ENCODE measurements around the gene THRA. TPM values are rescaled to one million over a fixed set of nuclear protein-coding genes. Genes with fewer than 3 reads are reported as not detected.

THRA gene
- total RNA-seq, 1 donor from 2014 or later, result 80.0 TPM

DNA sequence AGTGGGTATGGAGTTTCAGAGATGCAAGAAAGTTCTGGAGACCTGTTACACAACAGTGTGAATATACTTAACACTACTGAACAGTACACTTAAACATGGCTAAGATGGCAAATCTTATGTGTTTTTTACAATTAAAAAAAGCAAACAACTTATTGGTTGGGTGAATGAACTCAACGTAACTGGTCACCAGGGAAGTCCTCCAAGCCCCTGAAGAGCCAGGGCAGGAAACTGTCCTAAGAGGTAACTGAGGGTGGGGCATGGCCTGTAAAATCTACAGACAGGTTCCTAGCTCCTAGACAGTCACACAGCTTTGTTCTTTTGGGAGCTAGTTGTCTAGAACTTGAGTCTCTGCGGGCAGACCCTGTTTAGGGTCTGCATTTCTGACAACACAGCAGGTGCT, 37.2 kb upstream of the THRA start:
- intact Hi-C loops (cut with DNase I), result no loop called here
- no peak for ATAC-seq (ENCODE audit: poor library complexity)

DNA sequence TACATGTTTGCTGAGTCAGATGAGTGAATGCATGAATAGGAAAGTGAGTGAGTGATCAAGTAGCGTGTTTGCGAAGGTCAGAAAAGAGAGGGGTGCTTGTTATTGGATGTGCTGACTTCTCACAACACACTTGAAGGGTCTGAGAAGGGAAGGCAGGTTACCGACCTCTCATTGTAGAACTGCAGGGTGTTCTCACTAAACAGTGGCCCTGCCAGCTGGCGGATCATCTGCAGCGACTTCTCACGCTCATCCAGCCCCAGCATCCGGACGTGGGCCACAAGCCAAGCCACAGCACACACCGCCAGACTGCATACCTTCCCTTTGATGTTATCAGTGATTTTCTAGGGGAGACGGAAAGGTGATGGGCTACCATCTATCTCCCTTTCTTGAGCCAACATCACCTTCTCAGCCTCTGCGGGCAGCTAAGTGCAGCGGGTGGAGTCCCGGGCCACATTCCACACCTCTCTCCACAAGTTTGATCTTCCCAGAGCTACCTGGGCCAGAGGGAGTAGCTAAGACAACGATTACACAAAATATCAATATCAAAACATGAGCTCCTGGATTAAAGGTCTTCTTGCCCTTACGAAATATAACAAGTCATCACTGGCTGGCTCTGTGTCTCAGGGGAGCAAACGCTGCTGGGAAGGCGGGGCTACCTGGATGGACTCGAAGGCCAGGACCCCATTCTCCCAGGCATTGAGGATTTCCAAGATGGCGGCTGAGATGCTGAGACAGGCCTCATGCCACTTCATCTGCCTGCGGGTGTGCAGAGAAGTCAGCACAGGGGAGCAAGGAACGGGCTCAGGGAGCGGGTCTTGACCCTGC, 36.6 kb upstream of the THRA start:
- DNase-seq, result no peak
- intact Hi-C loops (cut with DNase I), result no loop called here
- no peak for ATAC-seq (ENCODE audit: poor library complexity)

More for the DNA sequence above, 37.2 kb upstream of the THRA start:
- DNase-seq, result no peak

DNA sequence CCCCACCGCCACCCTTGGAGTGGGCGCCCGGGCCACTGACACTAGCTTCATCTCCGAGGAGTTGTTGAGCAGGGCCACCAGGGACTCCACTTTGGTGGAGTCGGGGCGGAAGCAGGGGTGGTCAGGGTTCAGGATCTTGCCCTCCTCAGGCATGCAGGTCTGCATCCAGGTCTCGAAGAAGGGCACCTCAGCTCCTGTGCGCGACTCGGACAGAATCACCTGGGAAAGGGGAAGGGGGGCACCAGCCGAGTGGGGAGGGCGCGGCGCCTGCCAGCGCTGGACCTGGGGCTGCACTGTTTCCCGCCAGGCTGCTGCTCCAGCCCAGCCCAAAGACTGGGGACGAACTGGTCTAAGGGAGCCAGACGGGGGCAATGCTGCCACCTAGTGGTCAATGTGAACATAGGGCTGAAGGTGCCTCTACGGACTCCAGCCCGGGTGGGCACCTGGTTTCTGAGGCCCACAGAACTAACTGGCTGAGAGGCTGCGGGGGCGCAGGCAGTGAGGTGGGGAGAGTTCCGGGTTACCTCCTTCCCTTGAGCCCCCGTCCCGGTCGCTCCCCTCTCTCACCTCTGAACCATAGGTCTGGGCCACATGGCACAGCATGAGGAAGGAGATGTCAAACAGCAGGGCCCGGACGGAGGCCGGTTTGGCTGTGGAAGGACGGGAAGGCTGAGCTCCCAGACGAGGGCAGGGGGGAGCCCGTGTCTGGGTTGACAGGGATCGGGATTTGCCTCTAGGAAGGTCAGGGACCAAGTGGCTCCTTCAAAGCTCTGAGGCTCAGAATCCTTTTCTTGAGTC, 35.8 kb upstream of the THRA start:
- intact Hi-C loops (cut with DNase I), result no loop called here
- DNase-seq (peak; percentile 83), ATAC-seq (ENCODE audit: poor library complexity) (peak; percentile 95)

DNA sequence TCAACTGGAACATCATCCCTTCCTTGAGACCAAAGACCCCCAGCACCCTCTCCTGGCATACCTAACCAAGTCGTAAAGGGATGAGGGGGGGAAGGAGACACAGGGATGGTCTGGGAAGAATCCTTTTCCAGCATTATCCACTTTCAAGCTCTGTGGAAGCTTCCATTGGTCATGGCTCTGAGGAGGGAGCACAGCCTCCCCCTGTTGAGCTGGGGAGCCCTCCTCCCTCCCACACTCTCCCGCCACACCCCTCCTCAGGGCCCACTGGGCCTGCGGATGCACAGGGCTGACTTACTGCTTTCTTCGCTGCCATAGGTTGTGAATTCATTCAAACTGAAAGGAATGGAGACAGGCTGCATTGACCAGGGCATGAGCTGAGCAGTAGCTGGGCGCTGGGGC, 35.2 kb upstream of the THRA start:
- intact Hi-C loops (cut with DNase I), result no loop called here
- ATAC-seq (ENCODE audit: poor library complexity) (no peak), DNase-seq (no peak)

DNA sequence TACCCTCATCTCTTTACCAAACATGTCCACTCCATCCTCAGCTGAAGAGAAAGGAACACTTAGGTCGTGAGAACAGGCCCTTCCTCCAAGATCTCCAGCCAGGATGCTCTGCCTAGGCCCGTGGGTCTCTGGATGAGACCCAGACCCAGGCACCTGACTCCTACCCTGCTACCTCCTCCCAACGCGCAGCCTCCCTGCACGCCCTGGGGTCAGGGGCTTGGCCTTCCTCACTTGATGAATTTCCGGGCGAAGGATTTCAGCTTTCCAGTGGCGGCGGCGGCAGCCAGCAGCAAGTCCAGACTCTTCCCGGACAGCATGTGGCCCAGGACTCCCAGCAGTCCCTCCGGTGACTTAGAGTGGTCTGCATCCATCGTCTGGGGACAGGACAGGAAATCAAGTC, 34.2 kb upstream of the THRA start:
- DNase-seq, result no peak
- no peak for ATAC-seq (ENCODE audit: poor library complexity)
- intact Hi-C loops (cut with DNase I), result no loop called here

DNA sequence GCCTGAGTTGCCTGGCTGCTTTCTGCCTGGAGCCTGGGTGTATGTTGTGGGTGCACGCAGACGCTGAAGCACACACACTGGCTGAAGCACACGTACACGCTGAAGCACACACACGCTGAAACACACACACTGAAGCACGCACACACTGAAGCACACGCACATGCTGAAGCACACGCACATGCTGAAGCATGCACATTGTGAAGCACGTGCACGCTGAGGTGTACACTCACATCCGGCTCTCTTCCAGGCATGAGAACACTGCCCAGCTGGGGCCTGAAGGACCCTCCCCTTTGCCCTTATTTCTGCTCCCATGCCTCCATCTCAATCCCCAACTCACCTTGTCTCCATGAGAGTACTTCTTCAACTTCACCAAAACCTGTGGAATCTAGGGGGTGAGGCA, 31.1 kb upstream of the THRA start:
- ATAC-seq (ENCODE audit: poor library complexity) (no peak), DNase-seq (no peak)
- intact Hi-C loops (cut with DNase I), result no loop called here

DNA sequence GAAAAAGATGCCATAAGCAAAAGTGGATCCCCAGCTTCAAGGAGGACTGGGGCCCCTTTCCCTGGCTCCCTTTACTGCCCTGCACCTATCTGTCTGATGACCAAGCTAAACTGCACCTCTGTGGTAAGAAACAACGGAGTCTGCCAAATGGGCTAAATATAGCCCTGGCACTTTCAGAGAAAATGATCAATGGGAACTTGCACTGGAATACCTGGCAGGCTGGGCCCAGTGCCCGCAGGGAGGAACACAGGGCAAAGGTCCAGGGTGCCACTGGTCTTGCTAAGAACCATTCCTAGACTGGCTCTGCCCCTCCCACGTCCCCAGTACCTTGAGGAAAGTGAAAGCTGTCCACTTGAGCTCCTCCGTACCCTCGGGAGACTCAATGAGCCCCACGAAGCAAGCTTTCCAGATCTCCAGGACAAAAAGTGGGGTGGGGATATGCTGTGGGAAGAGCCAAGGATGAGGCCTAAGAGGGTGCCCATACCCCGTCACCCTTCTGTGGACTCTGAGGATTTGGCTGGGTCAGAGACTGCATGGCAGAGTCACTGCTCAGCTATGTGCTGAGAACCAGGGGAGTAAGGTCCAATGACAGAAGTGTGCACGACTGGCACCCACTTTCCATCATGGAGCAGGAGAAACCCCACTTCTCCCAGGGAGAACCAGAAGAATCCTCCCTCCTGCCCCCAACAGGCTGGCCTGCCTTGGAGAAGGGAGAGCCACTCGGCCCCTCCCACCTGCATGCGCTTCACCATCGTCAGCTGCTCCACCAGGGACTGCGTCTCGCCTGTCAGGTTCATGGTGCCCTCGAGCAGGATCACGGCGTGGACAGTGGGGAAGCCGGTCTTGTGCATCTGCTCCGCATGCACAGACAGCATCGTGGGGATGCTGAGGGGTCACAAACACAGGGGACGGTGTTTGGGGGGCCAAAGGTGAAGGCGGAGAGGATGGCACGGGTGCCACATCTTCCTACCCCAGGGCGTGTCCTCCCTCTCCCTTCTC, 30.1 kb upstream of the THRA start:
- DNase-seq (peak; percentile 84), ATAC-seq (ENCODE audit: poor library complexity) (peak; percentile 86)
- intact Hi-C loops (cut with DNase I), result no loop called here

DNA sequence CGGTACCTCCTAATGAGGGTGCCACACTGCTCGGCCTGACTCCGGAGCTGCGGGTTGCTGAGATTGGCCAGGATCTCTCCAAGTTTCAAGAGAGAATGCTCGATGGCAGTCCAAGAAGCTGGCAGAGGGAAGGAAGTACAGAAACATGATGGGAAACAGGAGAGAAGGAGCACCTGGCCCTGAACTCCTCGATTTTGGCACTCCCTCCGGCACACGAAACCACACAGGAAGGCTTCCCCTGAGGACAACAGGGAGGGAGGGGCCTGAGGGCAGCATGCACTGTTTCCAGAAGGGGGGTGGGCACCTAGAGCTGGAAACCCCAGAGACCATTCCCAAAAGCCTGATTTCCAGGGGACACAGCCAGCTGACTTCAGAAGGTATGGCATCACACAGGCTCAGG, 29.4 kb upstream of the THRA start:
- ATAC-seq (ENCODE audit: poor library complexity) (no peak), DNase-seq (no peak)
- intact Hi-C loops (cut with DNase I), result no loop called here

DNA sequence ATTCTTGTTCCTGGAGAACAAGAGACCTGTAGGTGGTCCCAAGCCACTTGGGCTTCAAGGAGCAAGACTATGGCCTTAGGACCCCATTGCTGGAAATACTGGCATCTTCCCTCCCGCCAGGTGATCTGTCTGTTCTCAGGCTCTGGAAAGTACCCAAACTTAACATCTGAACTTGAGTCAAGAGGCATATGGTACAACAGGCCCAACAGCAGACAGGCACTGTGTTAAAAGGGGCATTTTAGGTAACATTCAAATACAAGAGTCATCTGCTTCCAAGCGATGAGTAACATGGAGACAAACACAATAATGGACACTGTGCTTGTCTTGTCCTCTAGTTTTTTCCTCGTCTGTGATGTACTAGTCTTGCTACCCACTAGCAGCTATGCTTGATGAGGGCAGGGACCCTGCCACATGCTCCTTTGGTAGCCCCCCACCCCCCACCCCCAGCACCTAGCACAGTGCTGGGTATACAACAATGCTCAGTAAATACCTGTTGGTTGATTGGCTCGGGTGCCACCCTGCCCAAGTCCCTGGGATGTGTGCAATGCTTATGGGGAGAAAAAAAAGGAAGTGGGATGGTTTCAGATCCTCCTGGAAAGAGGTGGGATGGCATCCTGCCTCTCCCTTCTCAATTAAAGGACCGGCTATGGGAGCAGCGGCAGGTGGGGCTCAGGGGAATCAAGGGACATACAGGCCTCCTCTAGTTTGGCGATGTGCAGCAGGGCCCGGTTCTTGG, 28.2 kb upstream of the THRA start:
- DNase-seq (peak; percentile 40), ATAC-seq (ENCODE audit: poor library complexity) (no peak)
- intact Hi-C loops (cut with DNase I), result no loop called here

DNA sequence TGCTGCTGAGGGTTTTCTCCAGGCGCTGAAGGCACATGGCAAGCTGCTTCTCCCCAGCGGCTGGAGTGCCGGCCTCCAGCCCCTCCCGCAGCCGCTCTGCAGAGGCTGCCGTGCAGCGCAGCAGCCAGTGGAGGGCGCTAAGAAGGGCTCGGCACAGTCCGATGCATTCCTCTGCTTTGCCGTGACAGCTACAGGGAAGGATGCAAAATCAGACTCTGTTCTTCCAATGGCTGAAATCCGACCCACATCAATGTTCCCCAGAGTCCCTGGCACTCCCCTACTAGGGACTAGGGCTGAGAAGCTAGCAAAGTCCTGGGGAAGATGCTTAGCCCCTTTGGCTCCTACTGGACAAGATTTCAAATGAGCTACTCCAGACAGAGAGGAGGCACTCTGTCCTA, 27.6 kb upstream of the THRA start:
- ATAC-seq (ENCODE audit: poor library complexity) (no peak), DNase-seq (no peak)
- intact Hi-C loops (cut with DNase I), result no loop called here

DNA sequence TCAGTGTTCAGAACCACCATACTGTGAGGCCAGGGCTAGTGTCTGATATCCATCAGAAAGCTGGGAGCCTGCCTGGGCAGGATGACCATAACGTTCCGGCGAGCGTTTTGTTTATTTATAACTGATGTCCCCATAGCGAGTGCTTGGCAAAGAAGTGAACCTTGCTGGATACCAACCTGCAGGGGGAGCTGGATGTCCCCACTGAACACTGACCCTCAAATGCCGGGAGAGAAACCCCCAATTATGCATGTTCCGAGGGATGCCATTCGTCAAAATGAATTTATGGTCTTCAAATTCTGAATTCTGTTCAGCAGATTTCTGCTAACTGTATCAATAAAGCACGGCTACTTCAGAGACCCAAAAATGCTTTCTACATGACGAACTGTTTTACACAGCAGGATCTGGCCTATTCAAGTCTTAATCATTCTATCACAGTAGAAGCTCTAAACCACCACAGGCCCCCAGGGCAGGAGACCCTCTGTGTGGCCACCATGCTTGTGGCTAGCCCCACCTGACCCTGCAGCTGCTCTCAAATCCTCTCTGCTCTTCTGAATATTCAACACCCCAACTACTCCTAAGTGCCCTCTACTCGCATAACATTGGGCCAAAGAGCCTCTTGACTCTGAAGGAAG, 23.8 kb upstream of the THRA start:
- DNase-seq (peak; percentile 81), ATAC-seq (ENCODE audit: poor library complexity) (peak; percentile 95)
- intact Hi-C loops (cut with DNase I), result no loop called here

DNA sequence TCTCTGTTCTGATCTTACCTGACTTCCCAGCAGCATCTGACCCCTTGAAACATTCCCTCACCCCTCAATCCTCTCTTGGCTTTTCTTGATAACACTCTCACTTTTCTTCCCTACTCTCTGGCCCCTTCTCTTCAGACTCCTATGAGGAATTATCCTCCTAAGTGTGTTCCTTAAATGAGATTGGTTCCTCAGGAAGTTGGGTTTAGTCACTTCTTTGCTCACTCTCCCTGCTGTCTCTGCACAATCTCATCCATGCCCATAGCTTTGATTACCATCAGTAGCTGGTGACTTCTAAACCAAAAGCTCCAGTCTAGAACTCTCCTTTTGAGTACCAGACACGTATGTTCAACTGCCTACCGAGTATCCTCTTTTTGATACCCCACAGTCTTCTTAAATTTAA, 21.6 kb upstream of the THRA start:
- DNase-seq (no peak), ATAC-seq (ENCODE audit: poor library complexity) (no peak)
- intact Hi-C loops (cut with DNase I), result no loop called here

DNA sequence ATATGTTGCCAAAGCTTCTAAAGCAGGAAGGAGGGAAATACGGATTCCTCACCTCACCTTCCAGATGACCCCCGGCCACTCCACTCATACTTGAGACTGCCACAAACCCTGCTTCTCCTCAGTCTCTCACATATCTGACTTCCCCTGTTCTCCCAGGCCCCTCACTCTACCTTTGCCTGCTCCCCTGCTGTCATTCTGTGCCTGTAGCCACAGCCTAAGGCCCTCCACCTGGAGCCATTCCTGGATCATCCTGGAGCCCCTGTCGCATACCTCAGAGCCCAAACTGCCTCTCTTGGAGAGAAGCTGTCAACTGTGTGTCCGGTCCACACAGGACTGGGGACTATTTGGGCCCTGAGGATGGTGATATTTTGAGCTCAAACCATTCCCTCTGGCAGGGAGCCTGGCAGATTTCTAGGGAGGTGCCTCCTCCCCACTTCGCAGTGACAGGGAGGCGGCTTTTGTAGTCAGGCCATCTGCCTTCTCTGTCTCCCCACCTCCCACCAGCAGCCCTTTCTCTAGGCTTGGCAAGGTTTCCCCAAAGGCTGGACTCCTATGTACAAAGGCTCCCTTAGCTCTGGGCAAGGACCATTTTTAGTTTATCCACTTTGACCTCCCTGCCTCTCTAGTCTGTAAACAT, 6.3 kb upstream of the THRA start:
- peak; percentile 3 for ATAC-seq (ENCODE audit: poor library complexity)
- intact Hi-C loops (cut with DNase I), result no loop called here
- no peak for DNase-seq

DNA sequence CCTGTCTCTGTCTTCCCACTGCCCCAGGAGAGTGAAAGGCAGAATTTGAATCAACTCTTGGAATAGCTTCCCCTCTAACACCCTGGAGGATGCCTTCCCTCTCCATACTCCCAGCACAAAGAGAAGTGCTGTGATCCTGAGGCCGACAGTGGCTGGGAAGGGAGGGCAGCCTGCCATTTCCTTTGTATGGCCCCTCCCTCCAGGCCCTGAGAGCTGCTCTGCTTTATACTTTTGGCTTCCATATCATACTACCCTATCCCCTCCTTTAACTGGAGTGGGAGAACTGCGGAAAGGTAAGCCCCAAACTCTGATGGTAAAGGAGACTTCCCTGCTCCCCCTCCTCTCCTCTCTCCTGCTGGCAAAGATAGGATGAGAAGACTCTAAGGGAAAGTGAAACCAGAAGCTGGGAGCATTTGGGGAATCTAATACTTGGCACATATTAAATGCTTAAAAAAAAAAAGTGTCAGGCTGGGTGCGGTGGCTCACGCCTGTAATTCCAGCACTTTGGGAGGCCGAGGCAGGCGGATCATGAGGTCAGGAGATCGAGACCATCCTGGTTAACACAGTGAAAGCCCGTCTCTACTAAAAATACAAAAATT, 4.5 kb upstream of the THRA start:
- DNase-seq (no peak), ATAC-seq (ENCODE audit: poor library complexity) (peak; percentile 3)
- intact Hi-C loops (cut with DNase I), result no loop called here

DNA sequence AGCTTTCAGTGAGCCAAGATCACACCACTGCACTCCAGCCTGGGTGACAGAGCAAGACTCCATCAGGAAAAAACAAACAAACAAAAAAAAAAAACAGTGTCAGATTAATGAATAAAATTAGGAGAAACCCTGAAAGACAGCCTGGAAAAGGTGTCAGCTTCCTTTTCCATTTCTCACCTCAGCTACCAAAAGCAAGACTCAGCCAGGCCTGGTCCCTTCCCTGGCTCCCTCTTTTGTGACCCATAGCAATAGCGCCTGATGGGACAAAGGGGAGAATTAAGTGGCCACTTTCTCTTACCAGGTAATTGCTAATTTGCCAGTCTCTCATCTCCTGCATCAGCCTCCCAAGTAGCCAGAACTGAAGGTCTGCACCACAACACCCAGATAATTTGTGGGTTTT, 3.9 kb upstream of the THRA start:
- no peak for ATAC-seq (ENCODE audit: poor library complexity)
- intact Hi-C loops (cut with DNase I), result no loop called here
- no peak for DNase-seq

DNA sequence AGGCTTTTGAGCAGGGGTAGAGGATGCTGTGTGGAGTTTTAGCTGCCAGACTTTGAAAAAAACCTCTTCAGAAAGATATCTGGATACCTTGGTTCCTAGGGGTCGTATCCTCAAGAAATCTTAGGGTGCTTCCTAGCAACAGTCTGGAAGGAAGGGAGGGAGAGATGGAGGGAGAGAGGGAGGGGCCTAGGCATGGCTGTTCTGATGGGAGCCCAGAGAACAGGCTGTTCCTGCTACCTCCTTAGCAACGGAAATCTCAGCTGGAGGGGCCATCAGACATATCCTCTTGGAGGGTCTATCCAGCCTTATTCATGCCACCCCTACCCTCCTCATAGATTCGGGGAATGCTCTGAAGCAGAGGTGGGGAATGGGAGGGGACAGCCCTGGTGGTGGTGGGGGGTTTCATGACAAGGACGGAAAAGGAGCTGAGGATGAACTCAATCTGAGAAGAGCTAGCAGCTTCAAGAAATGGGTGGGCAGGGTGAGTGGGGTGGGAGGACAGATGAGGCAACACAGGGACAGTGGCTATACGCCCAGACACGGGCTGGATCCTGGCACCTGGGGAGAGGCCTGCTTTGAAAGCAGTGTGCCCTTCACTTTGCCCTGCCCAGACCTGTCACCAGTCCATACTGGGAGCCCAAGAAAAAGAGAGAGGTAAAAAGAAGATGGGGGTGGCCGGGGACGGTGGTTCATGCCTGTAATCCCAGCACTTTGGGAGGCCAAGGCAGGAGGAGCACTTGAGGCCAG, 2.9 kb upstream of the THRA start:
- no peak for ATAC-seq (ENCODE audit: poor library complexity)
- intact Hi-C loops (cut with DNase I), result no loop called here
- DNase-seq, result no peak
